COLO668 (cell line): ENCODE data around the gene DAD1.
"Not testable (repeated sequence)": the region's sequence is repeated elsewhere in the genome, so short reads cannot be mapped to it uniquely, and the experiment has no call there.

Experiments
- DNase-seq: peaks from one replicate; lab custom pipeline; 2025; ENCODE audit not compliant: unreplicated experiment; lab: John Stamatoyannopoulos, UW

Gene DAD1

GRCh38 chr14:22553861-22554497 lies 35.0 kb downstream of the DAD1 start:
- DNase-seq = not testable (repeated sequence)

- no peak for DNase-seq
Measured at GRCh38 chr14:22553445-22553844, 35.6 kb downstream of the DAD1 start.

- DNase-seq = no peak
Measured at GRCh38 chr14:22552827-22553076, 36.3 kb downstream of the DAD1 start.

GRCh38 chr14:22552001-22552826 lies 36.8 kb downstream of the DAD1 start:
- DNase-seq = no peak

- no peak for DNase-seq
Measured at GRCh38 chr14:22551605-22551997, 37.4 kb downstream of the DAD1 start.

GRCh38 chr14:22549981-22550673 lies 38.9 kb downstream of the DAD1 start:
- no peak for DNase-seq

- no peak for DNase-seq
Measured at GRCh38 chr14:22549324-22549962, 39.6 kb downstream of the DAD1 start.

- no peak for DNase-seq
Measured at GRCh38 chr14:22547948-22548750, 40.9 kb downstream of the DAD1 start.

- DNase-seq = no peak
Measured at GRCh38 chr14:22547313-22547947, 41.6 kb downstream of the DAD1 start.

GRCh38 chr14:22546722-22547071 lies 42.3 kb downstream of the DAD1 start:
- no peak for DNase-seq

GRCh38 chr14:22545842-22546721 lies 42.9 kb downstream of the DAD1 start:
- no peak for DNase-seq

- no peak for DNase-seq
Measured at GRCh38 chr14:22544881-22545420, 44.1 kb downstream of the DAD1 start.

GRCh38 chr14:22544406-22544805 lies 44.6 kb downstream of the DAD1 start:
- DNase-seq = no peak

GRCh38 chr14:22543570-22544357 lies 45.3 kb downstream of the DAD1 start:
- DNase-seq = not testable (repeated sequence)

GRCh38 chr14:22542360-22542759 lies 46.7 kb downstream of the DAD1 start:
- DNase-seq = no peak

GRCh38 chr14:22541721-22542120 lies 47.3 kb downstream of the DAD1 start:
- DNase-seq = no peak

GRCh38 chr14:22540811-22541360 lies 48.1 kb downstream of the DAD1 start:
- DNase-seq = no peak

- DNase-seq = no peak
Measured at GRCh38 chr14:22540293-22540692, 48.7 kb downstream of the DAD1 start.
